OCI-LY3 (cell line): ENCODE results near the gene EML3.

ENCODE experiments used
- H2AFZ ChIP-seq: fragments of 200-600, 300-600 bp; shearing (Covaris generic); 2 replicates; pipeline ENCODE4 v1.6.0; 2014; ENCODE audit warnings: antibody characterized with exemption, low read depth, low read length
- H3K27ac ChIP-seq: fragments of 200-600, 300-600 bp; sonication (generic); 2 replicates; pipeline ENCODE4 v1.5.1; 2014; ENCODE audit warnings: mild to moderate bottlenecking, low read length, moderate library complexity, mixed read lengths
- H3K27me3 ChIP-seq: fragments of 200-600, 300-600 bp; sonication (generic); 2 replicates; pipeline ENCODE4 v1.6.1; 2014; ENCODE audit warnings: low read depth, low read length, mixed read lengths
- H3K36me3 ChIP-seq: fragments of 200-600, 300-600 bp; sonication (generic); replicated peaks from 2 replicates; pipeline ENCODE3; 2014; ENCODE audit warnings: low read depth, low read length, mixed read lengths
- H3K4me1 ChIP-seq: fragments of 300-600, 200-600 bp; sonication (generic); 2 replicates; pipeline ENCODE4 v1.6.1; 2014; ENCODE audit warnings: low read length, mixed read lengths
- H3K4me2 ChIP-seq: fragments of 200-600, 300-600 bp; sonication (generic); 2 replicates; pipeline ENCODE4 v1.6.1; 2014; ENCODE audit warnings: low read length, mixed read lengths
- H3K4me3 ChIP-seq: fragments of 300-600, 200-600 bp; sonication (generic); 2 replicates; pipeline ENCODE4 v1.5.1; 2014; ENCODE audit warnings: antibody characterized with exemption, mild to moderate bottlenecking, low read length, moderate library complexity
- H3K79me2 ChIP-seq: fragments of 300-600, 200-600 bp; shearing (Covaris generic); 2 replicates; pipeline ENCODE4 v1.6.1; 2014; ENCODE audit warnings: mild to moderate bottlenecking, low read length, mixed read lengths
- H3K9ac ChIP-seq: fragments of 300-600, 200-600 bp; shearing (Covaris generic); 2 replicates; pipeline ENCODE4 v1.6.0; 2014; ENCODE audit warnings: mild to moderate bottlenecking, low read length, moderate library complexity
- H3K9me3 ChIP-seq: fragments of 200-600, 300-600 bp; shearing (Covaris generic); 2 replicates; pipeline ENCODE4 v1.6.1; 2014; ENCODE audit warnings: low read length, mixed read lengths; ENCODE audit not compliant: insufficient read depth
- H4K20me1 ChIP-seq: fragments of 200-600, 300-600 bp; sonication (generic); 2 replicates; pipeline ENCODE4 v1.6.1; 2016; ENCODE audit warnings: low read length, mixed read lengths; ENCODE audit not compliant: insufficient read depth
- CTCF ChIP-seq: fragments of 200-600, 300-600 bp; sonication (generic); IDR thresholded peaks from 2 replicates; pipeline ENCODE4 v1.5.1; 2014; ENCODE audit warnings: antibody characterized with exemption, low read length, low read depth
- EZH2phosphoT487 ChIP-seq: fragments of 200-600 bp; shearing (Covaris generic); IDR thresholded peaks from 2 replicates; pipeline ENCODE4 v1.6.1; 2018; ENCODE audit warnings: antibody characterized with exemption, mixed run types, low read depth

EML3 gene

GRCh38 chr11:62575837-62576236, 36.7 kb downstream of the EML3 start:
- Histone ChIP-seq H3K27me3 (no peaks in the 10 kb centered on the region), H3K9ac (no peak overlapping the region), H2AFZ (no peak overlapping the region), H3K36me3 (peaks cover 57% of the 10 kb centered on the region), H3K4me1 (peaks cover 28% of the 10 kb centered on the region), H3K4me3 (no peak overlapping the region), H4K20me1 (no peaks in the 10 kb centered on the region), H3K27ac (no peak overlapping the region), H3K4me2 (no peak overlapping the region), H3K9me3 (no peaks in the 10 kb centered on the region), H3K79me2 (peaks cover 34% of the 10 kb centered on the region)
- TF ChIP-seq CTCF, result no peak
- TF ChIP-seq EZH2phosphoT487, result no peak

GRCh38 chr11:62575156-62575555, 37.4 kb downstream of the EML3 start:
- Histone ChIP-seq H3K36me3 (peaks cover 62% of the 10 kb centered on the region), H3K9ac (no peak overlapping the region), H3K4me1 (peaks cover 33% of the 10 kb centered on the region), H3K4me2 (peak overlapping the region; percentile 87), H3K27ac (no peak overlapping the region), H3K4me3 (no peak overlapping the region), H3K27me3 (no peaks in the 10 kb centered on the region), H2AFZ (no peak overlapping the region), H4K20me1 (no peaks in the 10 kb centered on the region), H3K9me3 (no peaks in the 10 kb centered on the region), H3K79me2 (peaks cover 41% of the 10 kb centered on the region)
- TF ChIP-seq CTCF, result no peak
- TF ChIP-seq EZH2phosphoT487, result no peak

- peaks cover 4% of the 10 kb centered on the region; the same call in 1 of the 2 replicates for H4K20me1 ChIP-seq
- peak overlapping the region; percentile 59 for H3K27ac ChIP-seq
- H3K79me2 ChIP-seq, result peaks cover 47% of the 10 kb centered on the region
- peaks cover 66% of the 10 kb centered on the region for H3K36me3 ChIP-seq
- H3K27me3 ChIP-seq, result no peaks in the 10 kb centered on the region
- peak overlapping the region; percentile 79 for H3K4me3 ChIP-seq
- peak overlapping the region; percentile 69 for H2AFZ ChIP-seq
- peak overlapping the region; percentile 87 for H3K4me2 ChIP-seq
- H3K9me3 ChIP-seq, result no peaks in the 10 kb centered on the region
- no peak for TF ChIP-seq EZH2phosphoT487
- no peak for TF ChIP-seq CTCF
- H3K9ac ChIP-seq, result peak overlapping the region; percentile 89
- H3K4me1 ChIP-seq, result peaks cover 37% of the 10 kb centered on the region
Measured at GRCh38 chr11:62574363-62575071, 38.1 kb downstream of the EML3 start.

DNA sequence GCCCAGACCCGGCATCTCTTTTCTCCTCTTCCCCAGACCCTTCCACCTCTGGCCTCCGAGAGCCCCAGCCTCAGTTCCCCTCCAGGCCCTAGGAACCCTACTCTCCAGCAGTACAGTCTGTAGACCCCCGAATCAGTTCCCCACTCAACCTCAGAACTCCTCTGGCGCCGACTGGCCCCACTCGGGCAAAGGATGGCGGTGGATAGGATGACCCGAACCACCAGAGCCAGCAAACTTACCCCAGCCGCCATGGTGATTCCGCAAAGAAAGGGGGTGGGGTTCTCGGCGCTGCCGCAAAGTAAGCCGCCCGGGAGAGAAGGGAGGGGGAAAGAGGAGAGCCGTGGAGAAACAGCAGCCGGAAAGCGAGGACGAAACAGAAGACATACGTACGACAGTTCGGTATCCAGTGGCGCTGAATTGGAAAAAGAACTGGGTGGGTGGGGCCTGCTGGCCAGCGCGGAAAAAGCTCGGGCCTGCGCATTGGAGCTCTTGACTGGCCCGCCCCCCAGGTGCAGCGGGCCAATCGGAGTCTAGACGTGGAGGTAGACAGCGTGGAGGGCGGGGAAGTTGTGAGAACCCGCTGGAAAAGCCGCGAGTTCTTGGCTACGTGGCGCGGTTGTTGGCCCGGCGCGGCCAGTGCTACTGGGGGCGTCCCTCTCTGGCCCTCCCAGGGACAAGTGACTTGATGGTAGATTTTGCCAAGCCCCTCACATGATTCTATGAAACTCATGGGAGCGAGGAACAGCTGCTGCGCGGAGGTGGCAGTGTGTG, 38.8 kb downstream of the EML3 start, which contains the start of gene EEF1G:
Gene EEF1G, minus strand, starts transcription at position 300 of the 771 bp plus-strand sequence. Its CDS starts 49 bp downstream, at position 251.
- H3K4me2 ChIP-seq, result peak within 1 kb of the TSS; percentile 87
- no peaks in the 10 kb centered on the region for H3K9me3 ChIP-seq
- TF ChIP-seq EZH2phosphoT487, result no peak
- no peak for TF ChIP-seq CTCF
- H3K9ac ChIP-seq, result peak within 1 kb of the TSS; percentile 95
- peak within 1 kb of the TSS; percentile 93 for H3K4me3 ChIP-seq
- H4K20me1 ChIP-seq, result peaks cover 7% of the 10 kb centered on the region; the same call in 1 of the 2 replicates
- peak within 1 kb of the TSS; percentile 63 for H3K27ac ChIP-seq
- H3K36me3 ChIP-seq, result peaks cover 65% of the 10 kb centered on the region
- H3K79me2 ChIP-seq, result peaks cover 54% of the 10 kb centered on the region
- no peaks in the 10 kb centered on the region for H3K27me3 ChIP-seq
- H3K4me1 ChIP-seq, result peaks cover 42% of the 10 kb centered on the region
- peak within 1 kb of the TSS; percentile 69 for H2AFZ ChIP-seq
